GM21423 (cell line): ENCODE measurements around the gene FLNB.

ENCODE experiments used
- ATAC-seq: cut with Tn5 transposase; IDR thresholded peaks from one replicate; pipeline ENCODE4 v1.9.1; 2021; ENCODE audit warnings: mild to moderate bottlenecking, moderate library complexity; ENCODE audit not compliant: unreplicated experiment

The FLNB gene

GRCh38 chr3:58129041-58129770, 121.0 kb downstream of the FLNB start:
- no peak for ATAC-seq

DNA sequence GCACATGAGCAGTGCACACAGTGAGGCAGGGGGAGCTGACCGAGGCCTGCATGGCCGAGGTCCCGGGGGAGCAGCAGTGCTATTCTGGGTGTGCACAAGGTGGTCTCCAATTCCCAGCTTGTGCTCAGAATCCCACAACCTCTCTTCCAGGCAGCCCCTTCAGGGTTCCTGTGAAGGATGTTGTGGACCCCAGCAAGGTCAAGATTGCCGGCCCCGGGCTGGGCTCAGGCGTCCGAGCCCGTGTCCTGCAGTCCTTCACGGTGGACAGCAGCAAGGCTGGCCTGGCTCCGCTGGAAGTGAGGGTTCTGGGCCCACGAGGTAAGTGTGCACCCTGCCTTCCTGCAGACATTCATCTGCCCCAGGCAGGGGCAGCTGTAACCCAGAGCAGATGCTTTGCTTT, 122.4 kb downstream of the FLNB start:
- ATAC-seq, result no peak

GRCh38 chr3:58131101-58131825, 123.0 kb downstream of the FLNB start:
- no peak for ATAC-seq

DNA sequence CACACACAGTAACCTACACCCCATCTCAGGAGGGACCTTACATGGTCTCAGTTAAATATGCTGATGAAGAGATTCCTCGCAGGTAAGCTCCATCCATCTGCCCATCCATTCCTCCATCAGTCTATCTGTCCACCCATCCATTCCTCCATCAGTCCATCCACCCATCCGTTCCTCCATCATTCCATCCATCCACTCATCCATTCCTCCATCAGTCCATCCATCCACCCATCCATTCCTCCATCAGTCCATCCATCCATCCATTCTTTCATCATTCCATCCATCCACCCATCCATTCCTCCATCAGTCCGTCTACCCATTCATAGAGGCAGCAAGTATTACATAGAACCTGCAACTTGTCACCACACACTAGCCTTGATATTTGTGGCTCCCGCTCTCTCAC, 124.6 kb downstream of the FLNB start:
- no peak for ATAC-seq

GRCh38 chr3:58134468-58134867, 126.2 kb downstream of the FLNB start:
- ATAC-seq, result no peak

DNA sequence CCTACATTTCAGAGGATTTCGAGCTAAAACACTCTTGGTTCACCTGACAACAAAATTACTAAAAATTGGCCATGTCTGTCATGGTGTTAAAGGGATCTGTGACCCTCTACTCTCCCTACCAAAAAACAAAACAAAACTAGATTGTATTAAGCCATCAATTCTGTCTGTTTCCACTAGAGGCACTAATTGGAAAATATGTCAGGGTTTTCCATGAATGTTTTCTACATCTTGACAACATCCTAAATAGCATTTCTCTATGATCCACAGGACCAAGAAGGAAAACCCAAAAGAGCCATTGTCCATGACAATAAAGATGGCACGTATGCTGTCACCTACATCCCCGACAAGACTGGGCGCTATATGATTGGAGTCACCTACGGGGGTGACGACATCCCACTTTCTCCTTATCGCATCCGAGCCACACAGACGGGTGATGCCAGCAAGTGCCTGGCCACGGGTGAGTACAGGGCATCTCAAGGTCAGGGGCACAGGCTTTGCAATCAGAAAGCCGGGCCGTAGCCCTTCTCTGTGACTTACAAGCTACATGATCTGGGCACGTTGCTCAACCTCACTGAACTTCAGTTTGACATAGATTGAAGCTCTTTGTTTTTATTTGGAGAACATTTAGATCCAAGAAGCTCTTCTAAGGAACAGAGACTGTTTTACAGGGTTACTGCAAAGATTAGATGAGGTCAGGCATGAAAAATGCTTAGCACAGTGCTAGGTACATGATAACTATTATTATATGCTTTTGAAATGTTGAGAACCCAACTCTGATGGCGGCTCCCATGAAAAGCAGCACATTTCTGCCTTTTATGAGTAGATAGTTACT, 127.7 kb downstream of the FLNB start:
- no peak for ATAC-seq

- ATAC-seq, result no peak
Observed at GRCh38 chr3:58137306-58137705, 129.1 kb downstream of the FLNB start.

- ATAC-seq, result no peak
Observed at GRCh38 chr3:58141766-58142345, 133.6 kb downstream of the FLNB start.

- no peak for ATAC-seq
Observed at GRCh38 chr3:58143417-58144055, 135.3 kb downstream of the FLNB start.

DNA sequence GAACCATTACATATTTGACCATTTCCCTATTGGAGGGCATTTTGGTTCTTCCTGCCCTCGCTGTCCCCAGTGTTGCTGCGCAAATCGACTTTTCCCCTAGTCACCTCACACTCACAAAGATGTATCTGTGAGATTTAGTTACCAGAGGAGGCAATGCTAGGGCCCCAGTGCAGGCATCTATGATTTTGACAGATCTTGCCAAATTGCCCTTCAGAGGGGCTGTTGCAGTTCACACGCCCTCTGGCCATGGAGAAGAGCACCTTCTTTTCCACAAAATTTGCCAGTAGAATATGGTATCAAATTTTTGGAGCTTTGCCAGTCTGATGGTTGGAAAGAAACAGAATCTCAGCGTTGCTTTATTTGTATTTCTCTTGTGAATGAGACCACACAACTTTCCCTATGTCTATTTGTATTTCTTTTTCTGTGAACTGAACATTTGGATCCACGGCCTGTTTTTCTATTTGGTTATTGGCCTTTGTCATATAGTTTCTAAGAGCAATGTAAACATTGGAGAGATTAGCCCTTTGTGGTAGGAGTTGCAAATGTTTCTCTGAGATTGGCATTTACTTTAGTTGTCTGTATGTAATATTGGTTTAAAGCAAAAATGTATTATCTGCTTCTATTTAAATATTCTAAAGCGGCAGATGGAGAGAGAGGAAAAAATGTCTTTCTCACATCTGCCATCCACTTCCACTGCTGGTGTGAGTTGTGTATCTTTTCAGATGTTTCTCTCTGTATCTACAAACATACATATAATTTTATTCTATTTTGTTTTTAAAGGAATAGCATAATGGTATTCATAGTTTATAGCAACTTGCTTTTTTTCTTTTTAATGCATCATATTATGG, 136.5 kb downstream of the FLNB start:
- no peak for ATAC-seq

- ATAC-seq, result no peak
Observed at GRCh38 chr3:58148049-58148448, 139.8 kb downstream of the FLNB start.

DNA sequence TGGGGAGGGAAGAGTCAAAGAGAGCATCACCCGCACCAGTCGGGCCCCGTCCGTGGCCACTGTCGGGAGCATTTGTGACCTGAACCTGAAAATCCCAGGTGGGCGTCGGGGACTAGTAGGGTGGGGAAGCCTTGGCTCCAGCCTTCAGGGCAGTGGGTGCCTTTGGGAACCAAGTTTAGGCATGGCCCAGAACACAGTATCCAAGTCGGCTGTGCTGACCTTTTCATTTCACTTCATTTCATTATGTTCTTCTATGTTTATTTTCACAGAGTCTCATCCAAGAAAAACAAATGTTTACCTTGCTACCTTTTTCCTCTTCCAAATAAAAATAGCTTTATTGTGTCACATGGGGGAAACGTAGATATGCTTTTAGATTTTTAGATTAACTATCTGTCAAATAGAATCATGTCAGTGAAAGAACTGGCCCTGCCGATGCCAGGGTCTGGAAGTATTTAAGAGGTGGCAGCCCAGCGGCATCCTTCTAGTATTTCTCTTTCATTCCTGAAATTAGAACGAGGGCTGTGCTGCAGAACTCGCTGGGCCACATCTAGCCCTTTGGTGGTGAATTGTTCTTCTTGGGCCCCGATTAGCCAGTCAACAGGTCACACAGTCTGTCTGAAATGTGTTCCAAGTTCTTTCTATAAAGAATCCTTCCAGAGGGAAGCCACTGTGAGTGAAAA, 142.0 kb downstream of the FLNB start:
- ATAC-seq, result no peak

DNA sequence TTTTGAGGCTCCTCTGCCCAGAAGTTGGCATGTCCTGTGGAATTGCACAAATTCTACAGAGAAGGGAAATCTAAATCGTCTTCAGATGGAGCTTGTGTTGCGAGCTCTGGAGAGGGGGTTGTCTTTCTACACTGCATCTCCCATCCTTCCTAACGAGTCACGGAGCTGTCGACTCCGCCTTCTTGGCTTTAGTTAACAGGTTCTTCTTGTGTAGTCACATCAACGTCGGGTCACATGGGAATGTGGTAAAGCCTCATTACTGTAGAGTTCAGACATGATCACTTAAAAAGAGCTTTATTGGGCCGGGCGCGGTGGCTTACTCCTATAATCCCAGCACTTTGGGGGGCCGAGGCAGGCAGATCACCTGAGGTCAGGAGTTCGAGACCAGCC, 142.6 kb downstream of the FLNB start:
- ATAC-seq, result no peak

- ATAC-seq, result no peak
Observed at GRCh38 chr3:58151637-58152036, 143.4 kb downstream of the FLNB start.

DNA sequence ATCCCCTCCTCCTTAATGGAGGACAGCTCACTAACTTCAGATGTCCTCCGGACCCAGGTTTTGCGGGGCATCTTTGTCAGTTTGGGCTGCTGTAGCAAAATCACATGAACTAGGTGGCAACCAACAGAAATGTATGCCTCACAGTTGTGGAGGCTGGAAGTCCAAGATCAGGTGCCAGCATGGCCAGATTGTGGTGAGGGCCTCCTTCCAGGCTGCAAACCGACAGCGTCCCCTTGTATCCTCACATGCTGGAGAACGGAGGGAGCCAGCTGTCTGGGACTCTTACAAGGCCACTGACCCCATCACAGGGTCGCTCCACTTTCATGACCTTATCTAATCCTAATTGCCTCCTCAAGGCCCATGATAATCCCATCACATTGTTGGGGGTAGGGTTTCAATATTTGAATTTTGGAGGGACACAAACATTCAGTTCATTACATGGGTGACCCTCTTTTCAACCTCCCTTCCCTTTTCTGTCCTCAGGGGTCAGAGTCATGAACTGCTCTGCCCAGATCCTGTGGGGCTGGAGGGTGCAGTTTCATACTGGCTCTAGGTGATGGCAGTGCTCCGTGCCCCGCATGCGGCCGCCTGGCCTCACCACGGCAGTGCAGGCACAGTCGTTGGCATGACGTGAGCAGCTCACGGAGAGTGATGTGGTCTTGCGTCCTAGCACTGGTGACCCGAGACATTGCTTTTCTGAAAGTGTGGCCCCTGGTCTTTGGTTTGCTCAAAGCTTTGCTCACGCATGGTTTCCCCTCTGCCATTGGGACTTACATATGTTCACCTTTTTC, 144.2 kb downstream of the FLNB start:
- ATAC-seq, result no peak

GRCh38 chr3:58153371-58153770, 145.1 kb downstream of the FLNB start:
- ATAC-seq, result no peak

DNA sequence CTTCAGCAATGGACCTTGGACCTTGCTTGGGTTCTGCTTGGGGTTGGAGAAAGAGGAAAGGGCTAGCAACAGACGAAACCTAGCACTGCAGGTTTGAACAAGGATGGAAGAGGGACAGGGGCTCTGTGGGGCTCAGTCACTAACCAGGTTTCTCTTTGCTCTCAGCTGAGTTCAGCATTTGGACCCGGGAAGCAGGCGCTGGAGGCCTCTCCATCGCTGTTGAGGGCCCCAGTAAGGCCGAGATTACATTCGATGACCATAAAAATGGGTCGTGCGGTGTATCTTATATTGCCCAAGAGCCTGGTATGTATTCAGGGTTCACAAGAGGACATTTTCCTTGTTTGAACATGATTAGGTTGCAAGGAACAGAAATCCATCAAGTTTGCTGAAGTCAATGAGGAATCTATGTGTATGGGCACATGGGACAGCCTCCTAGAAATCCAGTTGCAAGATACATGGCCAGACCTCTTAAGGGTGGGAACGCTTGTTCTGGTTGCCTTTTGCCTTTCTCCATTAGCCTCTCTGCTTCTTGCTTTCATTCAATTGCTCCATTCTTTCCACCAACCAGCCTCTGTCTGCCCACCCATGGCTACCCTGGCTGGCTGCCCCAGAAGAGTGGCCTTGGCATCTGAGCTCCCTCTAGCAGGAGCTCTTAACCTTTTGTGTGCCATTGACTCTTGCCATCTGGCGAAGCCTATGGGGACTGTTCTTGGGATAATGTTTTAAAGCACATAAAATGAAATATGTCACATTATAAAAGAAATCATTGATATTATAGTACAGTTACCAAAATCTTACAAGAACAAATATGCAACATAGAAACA, 146.6 kb downstream of the FLNB start:
- ATAC-seq, result no peak

- ATAC-seq, result no peak
Observed at GRCh38 chr3:58155838-58156237, 147.6 kb downstream of the FLNB start.
